Esophagus mucosa (tissue), 1 donor: ENCODE data around the gene RANGAP1. TPM values are rescaled to one million over a fixed set of nuclear protein-coding genes. Genes with fewer than 3 reads are reported as not detected.
A peak's percentile ranks its signal among the peaks of the same experiment; 100 is the strongest.

Experiments used
- ATAC-seq: fragments of 200-7000 bp; cut with Tn5 transposase; one replicate; pipeline ENCODE4 v1.9.1; 2020
- total RNA-seq: library from RNA; stranded (reverse); gene quantifications from one replicate; pipeline ENCODE4 v1.2.4, GENCODE V29; 2023
- donor health status: DM: yes; HTN: yes; CAD: no.

RANGAP1 gene
- total RNA-seq, 1 donor from 2014 or later = 78.9 TPM

- peak; percentile 75 for ATAC-seq
These were observed 29.4 kb downstream of the RANGAP1 start for GRCh38 chr22:41256254-41257253.

GRCh38 chr22:41254230-41254629 is 31.8 kb downstream of the RANGAP1 start:
- no peak for ATAC-seq

GRCh38 chr22:41252365-41252764 is 33.6 kb downstream of the RANGAP1 start:
- no peak for ATAC-seq

- no peak for ATAC-seq
These were observed 35.9 kb downstream of the RANGAP1 start for GRCh38 chr22:41250127-41250526.

GRCh38 chr22:41249442-41249841 is 36.5 kb downstream of the RANGAP1 start:
- no peak for ATAC-seq

GRCh38 chr22:41248758-41249157 is 37.2 kb downstream of the RANGAP1 start:
- no peak for ATAC-seq

GRCh38 chr22:41248314-41248713 is 37.7 kb downstream of the RANGAP1 start:
- no peak for ATAC-seq

GRCh38 chr22:41247703-41248102 is 38.3 kb downstream of the RANGAP1 start:
- no peak for ATAC-seq

- peak; percentile 23 for ATAC-seq
These were observed 40.0 kb downstream of the RANGAP1 start for GRCh38 chr22:41245917-41246499.

- ATAC-seq = peak; percentile 17
These were observed 42.6 kb downstream of the RANGAP1 start for GRCh38 chr22:41243361-41243760.

- ATAC-seq = no peak
These were observed 43.4 kb downstream of the RANGAP1 start for GRCh38 chr22:41242396-41243117.

- ATAC-seq = no peak
These were observed 44.8 kb downstream of the RANGAP1 start for GRCh38 chr22:41241133-41241676.

- ATAC-seq = no peak
These were observed 45.4 kb downstream of the RANGAP1 start, which contains the start of gene CHADL for GRCh38 chr22:41240377-41241132. Gene CHADL, minus strand, starts transcription at chr22:41240931. Its CDS starts 50 bp downstream, at chr22:41240881.

- ATAC-seq = no peak
These were observed 46.4 kb downstream of the RANGAP1 start for GRCh38 chr22:41239443-41240128.

- ATAC-seq = peak; percentile 50
These were observed 47.2 kb downstream of the RANGAP1 start for GRCh38 chr22:41238570-41239442.

GRCh38 chr22:41237707-41238569 is 48.0 kb downstream of the RANGAP1 start:
- ATAC-seq = peak; percentile 77

GRCh38 chr22:41237036-41237706 is 48.8 kb downstream of the RANGAP1 start:
- ATAC-seq = no peak
